HG03571 (cell line): ENCODE measurements around the gene LIN37.
"Not testable (repeated sequence)": the region's sequence is repeated elsewhere in the genome, so short reads cannot be mapped to it uniquely, and the experiment has no call there.

ENCODE experiments used
- ATAC-seq: cut with Tn5 transposase; IDR thresholded peaks from one replicate; pipeline ENCODE4 v1.9.1; 2021; ENCODE audit not compliant: unreplicated experiment

Gene LIN37

DNA sequence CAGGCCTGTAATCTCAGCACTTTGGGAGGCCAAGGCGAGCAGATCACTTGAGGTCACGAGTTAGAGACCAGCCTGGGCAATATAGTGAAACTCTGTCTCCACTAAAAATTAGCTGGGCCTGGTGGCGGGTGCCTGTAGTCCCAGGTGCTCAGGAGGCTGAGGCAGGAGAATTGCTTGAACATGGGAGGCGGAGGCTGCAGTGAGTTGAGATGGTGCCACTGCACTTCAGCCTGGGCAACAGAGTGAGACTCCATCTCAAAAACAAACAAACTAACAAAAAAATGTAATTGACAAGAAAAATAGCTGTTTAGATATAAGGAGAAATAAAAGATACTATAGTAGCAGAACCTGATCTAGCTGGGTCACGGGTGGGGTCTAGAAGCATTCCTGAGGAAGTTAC lies 24.0 kb downstream of the LIN37 start:
- not testable (repeated sequence) for ATAC-seq

DNA sequence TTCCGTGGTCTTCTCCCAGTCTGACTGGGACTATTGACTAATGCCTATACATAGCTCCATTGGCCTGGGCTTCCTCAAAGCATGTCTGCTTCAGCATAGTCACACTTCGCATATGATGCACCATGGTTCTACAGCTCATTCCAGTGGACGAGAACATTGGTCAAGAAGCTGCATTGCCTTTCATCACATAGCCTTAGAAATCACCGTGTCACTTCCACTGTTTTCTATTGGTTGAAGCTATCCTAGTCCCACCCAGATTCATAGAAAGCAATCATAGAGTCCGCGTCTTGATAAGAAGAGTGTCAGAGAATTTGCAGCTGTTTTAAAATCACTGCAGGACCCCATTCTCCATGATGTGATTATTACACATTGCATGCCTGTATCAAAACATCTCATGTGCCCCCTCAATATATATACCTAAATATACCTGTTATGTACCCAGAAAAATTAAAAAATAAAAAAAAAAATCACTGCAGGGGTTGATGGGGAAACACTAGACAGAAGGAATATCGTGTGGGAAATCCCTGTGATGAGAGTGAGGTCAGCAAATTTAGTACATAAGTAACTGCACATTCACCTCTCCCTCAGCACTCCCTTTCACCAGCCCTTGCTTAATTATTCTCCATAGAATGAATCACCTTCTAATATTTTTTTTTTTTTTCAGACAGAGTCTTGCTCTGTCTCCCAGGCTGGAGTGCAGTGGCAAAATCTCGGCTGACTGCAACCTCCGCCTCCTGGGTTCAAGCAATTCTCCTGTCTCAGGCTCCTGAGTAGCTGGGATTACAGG lies 24.8 kb downstream of the LIN37 start:
- no peak for ATAC-seq

DNA sequence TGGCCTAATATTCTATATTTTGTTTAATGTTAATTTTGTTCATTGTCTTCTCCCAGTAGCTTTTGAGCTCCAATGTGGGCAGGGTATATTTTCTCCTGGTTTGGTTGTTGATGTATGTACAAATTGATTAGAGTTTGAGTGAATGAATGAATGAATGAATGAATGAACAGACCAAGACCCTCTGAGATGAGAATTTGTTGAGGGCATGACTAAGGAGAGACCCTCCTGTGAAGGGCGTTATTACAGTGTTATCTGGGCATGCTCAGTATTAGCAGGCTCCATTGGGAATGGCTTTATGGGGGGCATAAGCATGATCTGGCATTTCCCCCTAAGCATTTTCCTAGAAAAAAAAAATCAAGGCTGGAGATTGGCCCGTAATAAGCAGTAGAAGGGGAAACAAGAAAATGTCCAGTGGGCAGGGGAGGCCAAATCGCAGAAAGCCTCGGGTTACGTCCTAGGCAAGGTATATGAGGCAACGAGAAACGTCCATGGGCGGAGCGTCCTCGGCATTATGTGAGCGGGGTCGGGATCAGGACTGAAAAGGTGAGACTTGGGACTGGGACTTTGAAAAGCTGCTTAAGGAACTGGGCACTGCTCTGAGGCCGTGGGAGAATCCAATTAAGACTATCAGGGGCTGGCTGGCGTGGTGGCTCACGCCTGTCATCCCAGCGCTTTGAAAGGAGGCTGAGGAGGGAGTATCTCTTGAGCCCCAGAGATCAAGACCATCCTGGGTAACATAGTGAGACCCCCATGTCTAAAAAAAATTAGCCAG lies 26.1 kb downstream of the LIN37 start:
- no peak for ATAC-seq

DNA sequence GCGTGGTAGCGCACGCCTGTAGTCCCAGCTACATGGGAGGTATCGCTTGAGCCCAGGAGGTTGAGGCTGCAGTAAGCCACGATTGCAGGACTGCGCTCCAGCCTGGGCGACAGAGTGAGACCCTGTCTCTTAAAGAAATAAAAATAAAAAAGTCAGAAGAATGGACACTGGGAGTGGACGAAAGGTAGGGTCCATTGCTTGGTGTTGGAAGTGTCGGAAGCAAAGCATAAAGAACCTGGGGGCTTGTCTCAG lies 26.6 kb downstream of the LIN37 start:
- no peak for ATAC-seq

DNA sequence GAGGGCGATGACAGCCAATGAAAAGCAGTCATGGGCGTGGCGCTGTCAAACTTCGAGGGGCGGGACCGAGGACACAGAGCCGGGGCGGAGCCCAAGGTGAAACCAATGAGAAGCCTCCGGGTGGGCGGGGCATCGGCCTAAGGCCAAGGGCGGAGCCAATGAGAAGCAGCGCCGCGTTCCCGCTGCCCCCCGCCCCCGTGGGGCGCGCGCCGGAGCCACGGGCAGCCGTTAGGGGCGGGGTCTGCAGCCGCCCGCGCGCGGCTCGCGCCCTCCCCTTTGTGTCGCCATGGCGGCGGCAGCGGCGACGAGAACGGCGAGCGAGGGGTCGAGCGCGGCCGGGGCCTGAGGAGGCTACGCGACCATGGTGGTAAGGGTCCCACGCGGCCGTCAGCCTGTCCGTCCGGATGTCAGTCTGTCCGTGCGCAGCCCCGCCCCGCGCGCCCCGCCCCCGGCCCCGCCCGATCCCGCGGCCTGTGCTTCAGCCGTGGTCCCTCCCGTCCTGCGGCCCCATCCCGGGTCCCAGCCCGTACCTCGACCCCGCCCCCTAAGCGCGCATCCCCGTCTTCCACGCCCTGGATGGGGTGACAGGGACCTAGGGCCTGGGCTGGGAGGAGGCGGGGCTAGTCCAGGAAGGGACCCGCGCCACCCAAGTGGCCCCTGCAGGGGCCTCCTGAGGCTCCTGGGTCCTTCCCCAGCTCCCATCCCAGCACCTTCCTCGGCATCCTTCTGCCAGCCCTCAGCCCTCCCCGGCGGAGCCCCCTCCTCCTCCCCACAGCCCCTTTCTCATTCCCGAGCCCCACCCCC lies 27.1 kb downstream of the LIN37 start, which contains the start of gene ARHGAP33:
Gene ARHGAP33 (plus strand): TSS at position 267 of the 804 bp plus-strand sequence. CDS start 95 bp downstream, at position 362.
- peak; percentile 78 for ATAC-seq

DNA sequence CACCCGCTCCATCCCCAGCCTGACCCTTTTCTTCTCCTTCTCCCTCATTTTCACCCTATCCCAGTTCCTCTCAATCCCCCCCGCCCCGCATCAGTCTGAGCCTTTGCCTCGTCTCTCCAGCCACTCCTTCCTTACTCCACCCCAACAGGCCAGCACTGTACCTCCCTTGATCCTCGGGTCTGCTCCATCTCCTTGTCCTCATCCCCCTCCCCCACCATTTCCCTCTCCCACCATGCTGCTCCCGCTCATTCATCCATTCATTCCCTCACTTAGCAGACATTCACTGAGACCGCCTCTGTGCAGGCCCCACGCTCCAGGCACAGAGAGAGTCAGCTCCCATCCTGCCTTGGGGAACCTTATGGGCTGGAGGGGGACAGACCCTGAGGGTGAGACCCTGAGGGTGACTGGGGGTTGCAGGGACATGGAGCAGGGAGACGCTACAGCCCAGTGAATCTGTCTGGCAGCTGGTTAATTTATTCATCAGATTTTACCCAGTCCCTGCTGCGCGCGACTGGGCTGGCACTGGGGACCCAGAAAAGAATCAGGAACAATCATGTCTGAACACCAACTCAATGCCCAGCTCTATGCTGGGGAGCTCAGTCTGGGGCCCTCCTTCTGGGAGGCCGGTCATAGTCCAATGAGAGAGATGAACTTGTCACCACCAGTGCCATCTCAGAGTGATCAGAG lies 27.9 kb downstream of the LIN37 start:
- ATAC-seq = no peak

DNA sequence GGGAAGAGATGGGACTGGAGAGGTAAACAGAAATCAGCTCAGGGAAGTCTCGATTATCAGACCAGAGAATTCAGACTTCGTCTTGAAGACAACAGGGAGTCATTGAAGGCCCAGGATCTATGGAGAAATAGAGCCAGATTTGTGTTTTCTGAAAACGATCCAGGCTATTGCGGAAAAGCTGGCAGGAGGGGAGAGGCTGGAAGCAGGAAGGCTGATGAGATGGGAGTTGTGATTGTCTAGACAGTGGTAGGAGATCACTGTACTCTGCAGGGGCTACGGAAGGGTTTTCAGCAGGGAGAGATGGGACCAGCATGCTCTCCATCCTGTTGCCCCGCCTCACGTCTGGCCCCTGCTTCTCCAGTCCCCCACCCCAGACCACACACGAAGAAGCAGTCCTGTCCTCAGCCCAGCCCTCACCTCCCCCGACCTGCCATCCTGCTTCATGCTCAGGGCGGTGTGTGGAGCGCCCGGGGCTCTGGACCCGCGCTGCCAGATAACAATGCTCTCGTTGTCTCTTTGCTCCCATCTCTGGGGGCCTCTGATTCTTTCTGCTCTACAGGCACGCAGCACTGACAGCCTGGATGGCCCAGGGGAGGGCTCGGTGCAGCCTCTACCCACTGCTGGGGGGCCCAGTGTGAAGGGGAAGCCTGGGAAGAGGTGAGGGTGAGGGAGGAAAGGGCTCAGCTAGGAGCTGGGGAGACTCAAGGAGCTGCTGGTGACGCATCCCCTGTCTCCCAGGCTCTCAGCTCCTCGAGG lies 28.9 kb downstream of the LIN37 start:
- ATAC-seq = no peak

DNA sequence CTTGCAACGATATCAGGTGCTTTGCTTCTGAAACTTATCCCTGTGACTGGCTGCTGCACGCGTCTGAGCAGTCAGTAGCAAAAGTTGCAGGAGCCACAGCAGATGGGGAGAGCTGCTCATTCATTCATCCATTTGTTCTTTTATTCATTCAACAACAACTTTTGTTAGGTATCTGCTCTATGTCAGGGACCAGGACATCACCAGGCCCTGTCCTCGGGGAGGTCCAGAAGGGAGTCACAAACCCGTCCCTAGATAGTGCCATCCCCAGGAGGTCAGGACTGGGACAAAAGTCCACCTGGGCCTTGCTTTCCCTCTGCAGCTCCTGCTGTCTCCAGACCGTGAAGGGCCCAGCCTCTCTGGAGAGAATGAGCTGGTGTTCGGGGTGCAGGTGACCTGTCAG lies 29.6 kb downstream of the LIN37 start:
- no peak for ATAC-seq

DNA sequence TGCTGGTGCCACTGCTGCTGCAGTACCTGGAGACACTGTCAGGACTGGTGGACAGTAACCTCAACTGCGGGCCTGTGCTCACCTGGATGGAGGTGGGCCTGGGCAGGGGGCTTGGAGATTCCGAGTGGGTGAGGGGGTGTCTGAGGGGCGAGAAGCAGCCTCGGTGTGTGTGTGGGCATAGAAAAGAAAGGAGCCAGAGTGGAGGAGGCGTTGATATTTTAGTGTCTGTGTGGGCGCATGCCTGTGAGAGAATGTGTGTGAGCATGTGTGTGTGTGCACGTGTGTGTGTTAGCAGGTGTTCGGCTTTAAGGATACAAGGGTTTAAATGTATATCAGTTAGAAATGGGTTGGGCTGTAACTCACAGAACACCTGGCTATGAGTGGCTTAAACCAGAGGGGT lies 30.7 kb downstream of the LIN37 start:
- ATAC-seq = no peak

DNA sequence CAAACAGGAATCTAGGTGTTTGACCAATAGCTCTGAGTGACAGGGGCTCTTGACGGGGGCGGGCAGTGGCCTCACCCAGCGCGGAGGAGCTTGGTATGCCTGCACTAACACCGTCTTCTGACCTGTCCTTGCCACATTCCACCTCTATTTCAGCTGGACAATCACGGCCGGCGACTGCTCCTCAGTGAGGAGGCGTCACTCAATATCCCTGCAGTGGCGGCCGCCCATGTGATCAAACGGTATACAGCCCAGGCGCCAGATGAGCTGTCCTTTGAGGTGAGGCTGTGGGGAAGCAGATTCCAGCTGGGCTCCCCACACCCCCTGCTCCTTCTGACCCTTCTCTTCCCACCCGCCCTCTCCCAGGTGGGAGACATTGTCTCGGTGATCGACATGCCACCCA lies 31.7 kb downstream of the LIN37 start:
- no peak for ATAC-seq

DNA sequence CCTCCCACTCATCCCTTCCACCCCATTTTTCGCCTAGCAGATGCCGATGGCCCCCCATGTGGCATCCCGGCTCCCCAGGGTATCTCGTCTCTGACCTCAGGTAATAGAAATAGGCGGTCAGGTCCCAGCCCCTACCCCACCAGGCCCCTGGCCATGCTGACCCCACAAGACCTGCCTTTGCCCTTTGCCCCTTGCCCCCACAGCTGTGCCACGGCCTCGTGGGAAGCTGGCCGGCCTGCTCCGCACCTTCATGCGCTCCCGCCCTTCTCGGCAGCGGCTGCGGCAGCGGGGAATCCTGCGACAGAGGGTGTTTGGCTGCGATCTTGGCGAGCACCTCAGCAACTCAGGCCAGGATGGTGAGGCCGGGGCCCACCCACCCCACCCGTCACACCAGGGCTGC lies 32.3 kb downstream of the LIN37 start:
- no peak for ATAC-seq

DNA sequence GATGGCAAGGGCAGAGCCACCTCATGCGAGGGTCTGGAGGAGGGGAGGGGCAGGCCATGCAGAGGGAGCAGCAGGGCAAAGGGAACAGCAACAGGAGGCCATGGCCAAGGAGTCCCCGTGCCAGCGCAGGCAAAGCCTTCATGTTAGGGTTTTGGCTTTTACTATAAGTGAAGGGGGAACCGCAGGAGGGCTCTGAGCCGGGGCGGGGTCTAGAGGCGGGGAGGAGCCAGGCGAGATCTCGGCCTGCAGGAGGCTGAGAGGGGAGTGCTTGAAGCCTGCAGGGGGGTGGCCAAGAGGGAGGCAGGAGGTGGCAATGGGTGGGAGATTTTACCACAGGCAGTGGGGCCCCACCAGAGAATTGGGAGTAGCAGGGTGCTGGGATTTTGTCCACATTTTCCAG lies 33.3 kb downstream of the LIN37 start:
- ATAC-seq = no peak

DNA sequence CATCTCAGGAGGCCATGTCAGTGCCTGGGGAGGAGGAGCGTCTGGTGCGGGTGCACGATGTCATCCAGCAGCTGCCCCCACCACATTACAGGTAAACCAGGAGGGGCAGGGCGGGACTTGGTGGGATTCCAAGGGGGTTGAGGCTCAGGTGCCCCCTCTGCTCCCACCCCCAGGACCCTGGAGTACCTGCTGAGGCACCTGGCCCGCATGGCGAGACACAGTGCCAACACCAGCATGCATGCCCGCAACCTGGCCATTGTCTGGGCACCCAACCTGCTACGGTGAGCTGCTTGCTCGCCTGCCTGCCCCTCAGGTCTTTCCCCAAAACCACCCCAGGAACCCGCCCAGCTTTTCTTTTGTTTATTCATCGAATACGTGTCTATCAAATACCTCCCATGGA lies 34.2 kb downstream of the LIN37 start:
- ATAC-seq = no peak

DNA sequence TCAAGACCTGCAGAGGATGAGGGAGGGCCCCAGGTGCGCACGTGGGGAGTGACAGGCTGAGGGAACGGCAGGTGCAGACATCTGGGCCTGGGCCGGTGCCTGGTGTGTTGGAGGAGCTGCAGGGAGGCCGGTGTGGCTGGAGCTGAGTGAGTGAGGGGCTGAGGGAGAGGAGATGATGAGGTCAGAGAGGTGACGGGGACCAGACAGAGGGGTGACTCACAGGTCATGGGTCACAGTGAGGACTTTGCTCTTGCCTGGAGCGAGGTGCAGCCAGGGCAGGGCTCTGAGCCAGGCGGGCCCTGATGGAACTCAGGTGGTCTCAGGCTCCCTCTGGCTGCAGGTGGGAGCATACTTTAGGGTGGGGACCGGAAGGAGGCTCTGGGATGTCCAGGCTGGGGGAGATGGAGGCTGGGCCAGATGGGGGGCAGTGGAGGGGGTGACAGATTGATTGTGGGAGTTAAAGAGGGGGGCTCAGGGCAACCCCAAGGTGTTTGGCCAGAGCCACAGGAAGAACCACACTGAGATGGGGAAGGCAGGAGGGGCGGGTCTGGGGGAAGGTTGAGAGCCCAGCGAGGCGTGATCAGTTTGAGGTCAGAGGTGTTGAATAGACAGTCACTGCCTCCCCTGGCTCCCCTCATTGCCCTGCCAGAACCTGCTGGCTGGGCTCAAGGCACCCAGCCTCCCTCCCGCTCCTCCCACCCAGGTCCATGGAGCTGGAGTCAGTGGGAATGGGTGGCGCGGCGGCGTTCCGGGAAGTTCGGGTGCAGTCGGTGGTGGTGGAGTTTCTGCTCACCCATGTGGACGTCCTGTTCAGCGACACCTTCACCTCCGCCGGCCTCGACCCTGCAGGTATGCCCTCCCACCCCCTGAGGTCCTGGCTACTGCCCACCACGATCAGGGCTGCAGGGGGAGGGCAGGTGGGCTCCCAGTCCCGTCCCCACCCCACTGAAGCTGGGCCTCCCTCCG lies 35.4 kb downstream of the LIN37 start:
- ATAC-seq = no peak

DNA sequence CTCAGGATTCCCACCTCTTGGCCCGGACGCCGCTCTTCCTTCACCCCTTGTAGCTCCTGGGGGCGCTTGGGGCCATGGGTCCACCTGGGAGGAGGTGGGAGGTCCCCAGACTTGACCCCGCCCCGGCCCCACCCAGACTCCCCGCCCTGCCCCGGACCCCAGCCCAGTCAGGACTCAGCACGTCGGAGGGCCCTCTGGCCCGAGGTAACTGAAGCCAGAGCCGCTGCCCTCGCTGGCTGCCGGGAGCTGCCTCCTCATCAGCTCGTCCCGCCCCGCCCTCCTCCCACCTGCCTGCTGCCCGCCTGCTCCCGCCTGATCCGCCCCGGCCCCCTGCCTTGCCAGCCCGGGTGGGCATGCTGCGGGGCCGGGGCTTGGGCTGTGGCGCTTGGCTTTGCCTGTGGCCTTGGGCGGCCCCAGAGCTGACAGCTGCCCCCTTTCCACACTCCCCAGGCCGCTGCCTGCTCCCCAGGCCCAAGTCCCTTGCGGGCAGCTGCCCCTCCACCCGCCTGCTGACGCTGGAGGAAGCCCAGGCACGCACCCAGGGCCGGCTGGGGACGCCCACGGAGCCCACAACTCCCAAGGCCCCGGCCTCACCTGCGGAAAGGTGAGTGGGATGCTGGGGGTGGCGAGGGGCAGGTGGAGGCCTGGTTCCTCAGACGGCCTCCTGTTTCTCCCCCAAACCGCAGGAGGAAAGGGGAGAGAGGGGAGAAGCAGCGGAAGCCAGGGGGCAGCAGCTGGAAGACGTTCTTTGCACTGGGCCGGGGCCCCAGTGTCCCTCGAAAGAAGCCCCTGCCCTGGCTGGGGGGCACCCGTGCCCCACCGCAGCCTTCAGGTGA lies 36.3 kb downstream of the LIN37 start:
- no peak for ATAC-seq

DNA sequence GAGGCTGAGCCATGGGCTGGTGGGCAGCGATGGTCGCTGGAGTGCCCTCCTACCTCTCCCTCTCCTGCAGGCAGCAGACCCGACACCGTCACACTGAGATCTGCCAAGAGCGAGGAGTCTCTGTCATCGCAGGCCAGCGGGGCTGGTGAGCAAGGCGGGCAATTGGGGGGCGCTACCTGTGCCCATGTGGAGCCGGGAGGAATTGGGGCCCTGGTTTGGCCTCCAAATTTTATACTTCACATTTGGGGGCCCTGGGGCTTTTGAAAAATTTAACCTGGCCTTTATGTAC lies 36.9 kb downstream of the LIN37 start:
- ATAC-seq = no peak

DNA sequence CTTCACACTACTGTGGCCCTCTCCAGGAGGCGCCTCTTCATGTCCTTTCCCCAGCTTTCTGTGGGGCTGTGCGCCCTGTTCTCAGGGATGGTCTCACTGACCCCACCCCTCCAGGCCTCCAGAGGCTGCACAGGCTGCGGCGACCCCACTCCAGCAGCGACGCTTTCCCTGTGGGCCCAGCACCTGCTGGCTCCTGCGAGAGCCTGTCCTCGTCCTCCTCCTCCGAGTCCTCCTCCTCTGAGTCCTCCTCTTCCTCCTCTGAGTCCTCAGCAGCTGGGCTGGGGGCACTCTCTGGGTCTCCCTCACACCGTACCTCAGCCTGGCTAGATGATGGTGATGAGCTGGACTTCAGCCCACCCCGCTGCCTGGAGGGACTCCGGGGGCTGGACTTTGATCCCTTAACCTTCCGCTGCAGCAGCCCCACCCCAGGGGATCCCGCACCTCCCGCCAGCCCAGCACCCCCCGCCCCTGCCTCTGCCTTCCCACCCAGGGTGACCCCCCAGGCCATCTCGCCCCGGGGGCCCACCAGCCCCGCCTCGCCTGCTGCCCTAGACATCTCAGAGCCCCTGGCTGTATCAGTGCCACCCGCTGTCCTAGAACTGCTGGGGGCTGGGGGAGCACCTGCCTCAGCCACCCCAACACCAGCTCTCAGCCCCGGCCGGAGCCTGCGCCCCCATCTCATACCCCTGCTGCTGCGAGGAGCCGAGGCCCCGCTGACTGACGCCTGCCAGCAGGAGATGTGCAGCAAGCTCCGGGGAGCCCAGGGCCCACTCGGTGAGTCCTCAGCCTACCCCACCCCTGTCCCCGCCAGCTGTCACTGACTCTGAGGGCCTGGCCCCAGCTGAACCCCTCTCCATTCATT lies 38.2 kb downstream of the LIN37 start:
- no peak for ATAC-seq
